Lung (tissue), 12 donors: ENCODE data around the gene LEF1. TPM values are rescaled to one million over a fixed set of nuclear protein-coding genes. Genes with fewer than 3 reads are reported as not detected.

Source experiments
- ATAC-seq: fragments of 200-7000 bp; cut with Tn5 transposase; one replicate; pipeline ENCODE4 v1.9.1; 2020; ENCODE audit warnings: moderate number of reproducible peaks; ENCODE audit not compliant: insufficient read depth, low FRiP score
- DNase-seq, 3 donors: peaks; one replicate each; pipeline ENCODE4 v3.0.0-alpha.2; 2013 to 2017
- H3K27ac ChIP-seq, 2 donors: one replicate each; pipeline ENCODE4 v1.5.1; 2013; ENCODE audit warnings: mild to moderate bottlenecking in 2 of 2, moderate library complexity in 2 of 2, control low read depth in 1 of 2, inconsistent platforms in 1 of 2, low read depth in 1 of 2, low read length in 1 of 2
- H3K27me3 ChIP-seq, 3 donors: one replicate each; pipeline ENCODE4 v1.5.1; 2013; ENCODE audit warnings: low read length in 2 of 3; ENCODE audit not compliant: control insufficient read depth in 3 of 3, insufficient read depth in 3 of 3
- H3K36me3 ChIP-seq, 4 donors: one replicate each; pipeline ENCODE4 v1.5.1; 2013; ENCODE audit warnings: low read length in 4 of 4, mild to moderate bottlenecking in 1 of 4, moderate library complexity in 1 of 4; ENCODE audit not compliant: control insufficient read depth in 4 of 4, insufficient read depth in 4 of 4
- H3K4me1 ChIP-seq, 5 donors: one replicate each; pipeline ENCODE4 v1.5.1; 2013; ENCODE audit warnings: low read length in 5 of 5, mild to moderate bottlenecking in 2 of 5, moderate library complexity in 1 of 5; ENCODE audit not compliant: control insufficient read depth in 5 of 5, insufficient read depth in 5 of 5
- H3K4me3 ChIP-seq: one replicate; pipeline ENCODE4 v1.5.1; 2013; ENCODE audit warnings: mild to moderate bottlenecking, control low read depth, moderate library complexity
- H3K9ac ChIP-seq, 2 donors: one replicate each; pipeline ENCODE4 v1.5.1; 2013; ENCODE audit warnings: low read length in 2 of 2, control low read depth in 1 of 2; ENCODE audit not compliant: insufficient read depth in 1 of 2
- H3K9me3 ChIP-seq, 4 donors: one replicate each; pipeline ENCODE4 v1.5.1; 2013; ENCODE audit warnings: low read length in 3 of 4, mild to moderate bottlenecking in 1 of 4, moderate library complexity in 1 of 4; ENCODE audit not compliant: control insufficient read depth in 4 of 4, insufficient read depth in 3 of 4
- CTCF ChIP-seq: IDR thresholded peaks from 2 replicates; pipeline ENCODE4 v1.5.1; 2012; ENCODE audit warnings: mild to moderate bottlenecking; ENCODE audit errors: control extremely low read depth, extremely low read depth
- WGBS, 2 donors: extraction: QIAGEN DNeasy Blood & Tissue Kit; methylation state at CpG; one replicate each; pipeline ENCODE4 v1.1.7; 2013; 5-methylcytosine and 5-hydroxymethylcytosine counted together
- polyA plus RNA-seq, 2 donors: library from polyadenylated mRNA; stranded (reverse); fragments of 200-250 nt; gene quantifications; one replicate each; pipeline ENCODE4 v1.2.1, GENCODE V29; 2013
- total RNA-seq, 2 donors: library from RNA; depleted of rRNA in 1 of 2; stranded (reverse); fragments of >200 nt in 1 of 2; gene quantifications; one replicate each; pipeline ENCODE4 v1.2.1, GENCODE V29; 2014 to 2021
- donor health status: control.
- donor health status: control.
- donor health status: Bipolar disorder and iron deficiency.
- donor health status: healthy.
- donor health status: DM: yes; HTN: yes; CAD: no.

The LEF1 gene
- total and polyA plus RNA-seq, 4 donors: 2.7 to 25.4 (median 4.0) TPM

- no peak for TF ChIP-seq CTCF
- Histone ChIP-seq H3K9me3 (no peaks in the 10 kb centered on the region), H3K9ac (no peak overlapping the region), H3K27ac (no peak overlapping the region), H3K27me3 (peaks cover 0 to 8% (median 0%) of the 10 kb centered on the region in 3 donors), H3K36me3 (no peaks in the 10 kb centered on the region), H3K4me1 (peaks cover 0 to 11% (median 0%) of the 10 kb centered on the region in 5 donors), H3K4me3 (no peak overlapping the region)
- ATAC-seq: no peak
- WGBS, 2 donors: 72 to 78% methylated on average over 3 of the region's 3 CpGs
- no peak for DNase-seq
Observed at GRCh38 chr4:108160741-108161352, 7.9 kb downstream of the LEF1 start.

- no peak overlapping the region for H3K4me3 ChIP-seq
- WGBS, 2 donors: 77% methylated on average over 5 of the region's 5 CpGs
- no peak overlapping the region for H3K9ac ChIP-seq
- no peaks in the 10 kb centered on the region for H3K9me3 ChIP-seq
- ATAC-seq (no peak), DNase-seq (no peak)
- no peak overlapping the region for H3K27ac ChIP-seq
- no peaks in the 10 kb centered on the region for H3K36me3 ChIP-seq
- H3K4me1 ChIP-seq: peaks cover 0 to 3% (median 0%) of the 10 kb centered on the region in 5 donors
- TF ChIP-seq CTCF: no peak
- H3K27me3 ChIP-seq: no peaks in the 10 kb centered on the region
Observed at GRCh38 chr4:108159845-108160244, 8.9 kb downstream of the LEF1 start.

- H3K27me3 ChIP-seq: no peaks in the 10 kb centered on the region
- H3K4me3 ChIP-seq: no peak overlapping the region
- ATAC-seq: no peak
- no peak overlapping the region for H3K9ac ChIP-seq
- DNase-seq: no peak
- no peak overlapping the region for H3K27ac ChIP-seq
- peaks cover 0 to 3% (median 0%) of the 10 kb centered on the region in 5 donors for H3K4me1 ChIP-seq
- no peaks in the 10 kb centered on the region for H3K36me3 ChIP-seq
- WGBS, 2 donors: 86 to 92% methylated on average over 2 of the region's 2 CpGs
- no peak for TF ChIP-seq CTCF
- peaks cover 0 to 2% (median 0%) of the 10 kb centered on the region in 4 donors for H3K9me3 ChIP-seq
Observed at GRCh38 chr4:108157655-108158054, 11.1 kb downstream of the LEF1 start.

GRCh38 chr4:108156391-108156790, 12.3 kb downstream of the LEF1 start:
- no peak overlapping the region for H3K27ac ChIP-seq
- H3K9ac ChIP-seq: no peak overlapping the region
- ATAC-seq (no peak), DNase-seq (no peak)
- H3K36me3 ChIP-seq: no peaks in the 10 kb centered on the region
- no peak for TF ChIP-seq CTCF
- 70 to 83% methylated on average over 2 of the region's 2 CpGs for WGBS, 2 donors
- H3K4me3 ChIP-seq: no peak overlapping the region
- peaks cover 0 to 3% (median 0%) of the 10 kb centered on the region in 5 donors for H3K4me1 ChIP-seq
- H3K9me3 ChIP-seq: peaks cover 0 to 2% (median 0%) of the 10 kb centered on the region in 4 donors
- no peaks in the 10 kb centered on the region for H3K27me3 ChIP-seq
